GM12878 (cell line): ENCODE measurements around the gene DGKA.

Experiments
- CHD4 ChIP-seq: fragments of 200-600 bp; sonication (generic); IDR thresholded peaks from 2 replicates; pipeline ENCODE4 v1.6.1; 2016; ENCODE audit warnings: mild to moderate bottlenecking
- E2F4 ChIP-seq: IDR thresholded peaks from 2 replicates; pipeline ENCODE4 v1.6.1; 2012; ENCODE audit warnings: low read depth, low read length, improper control_type of control experiment
- EP300 ChIP-seq, 2 experiments: fragments of 150-350 bp in 1 of 2; IDR thresholded peaks; 2 replicates each; pipeline ENCODE4 v1.6.1; 2011 to 2012; ENCODE audit warnings: low read depth in 2 of 2, low read length in 2 of 2, borderline replicate concordance in 1 of 2, improper control_type of control experiment in 1 of 2, inconsistent platforms in 1 of 2; ENCODE audit not compliant: control insufficient read depth in 1 of 2
- JUND ChIP-seq: IDR thresholded peaks from 2 replicates; pipeline ENCODE4 v1.6.1; 2012; ENCODE audit warnings: low read depth, mild to moderate bottlenecking, low read length, improper control_type of control experiment, moderate library complexity
- TCF12 ChIP-seq: IDR thresholded peaks from 2 replicates; pipeline ENCODE4 v1.6.1; 2011; ENCODE audit warnings: low read depth, mild to moderate bottlenecking, low read length
- TF ChIP-seq, protein P1 (sequence below), 3 experiments: IDR thresholded peaks in 2 of 3; conservative IDR thresholded peaks in 1 of 3; 2 replicates each; pipeline ENCODE4 v1.5.1; 2011; ENCODE audit warnings: low read depth in 3 of 3, low read length in 3 of 3, mild to moderate bottlenecking in 3 of 3, control low read depth in 2 of 3, moderate library complexity in 2 of 3, inconsistent platforms in 1 of 3, mixed read lengths in 1 of 3; ENCODE audit not compliant: control insufficient read depth in 2 of 3, insufficient read depth in 1 of 3; ENCODE audit errors: extremely low read depth in 1 of 3

DNA sequence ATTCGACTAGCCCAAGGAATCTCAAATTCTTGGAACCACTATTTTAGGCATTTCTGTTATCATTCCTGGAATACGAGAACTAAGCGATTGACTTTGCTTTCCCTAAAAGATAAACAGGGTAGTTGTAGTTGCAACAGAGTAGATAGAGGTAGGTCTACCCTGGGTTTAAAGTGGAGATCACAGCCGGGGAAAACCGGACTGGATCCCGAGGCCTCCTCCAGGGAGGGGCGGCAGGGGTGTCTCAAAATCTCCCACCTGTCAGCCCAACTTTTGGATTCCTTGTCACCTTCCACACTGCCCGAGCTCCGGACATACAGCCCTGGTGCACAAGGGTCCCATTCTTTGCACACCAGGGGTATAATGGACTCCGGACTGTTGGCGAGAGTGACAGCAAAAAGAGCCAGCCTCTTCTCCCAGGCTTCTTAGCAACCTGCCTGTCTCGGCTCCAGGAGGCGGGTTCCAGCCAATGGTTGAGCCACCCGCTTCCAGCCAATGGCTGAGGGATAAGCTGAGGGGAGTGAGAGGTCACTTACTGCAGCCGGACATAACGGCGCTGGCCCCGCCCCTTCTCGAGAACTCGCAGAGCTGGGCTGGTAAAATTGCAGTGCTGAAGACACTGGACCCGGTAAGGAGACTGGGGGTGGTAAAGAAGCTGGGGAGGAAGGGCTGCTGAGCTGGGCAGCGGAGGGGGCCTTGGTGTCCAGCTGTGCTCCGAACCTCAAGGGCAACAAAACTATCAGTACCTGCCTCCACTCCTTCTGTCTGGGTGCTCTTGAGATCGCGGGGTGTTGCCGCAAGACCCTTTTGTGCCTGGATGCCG is 66.0 kb downstream of the DGKA start, which contains the start of gene SUOX:
- TF ChIP-seq EP300 (IDR thresholded peaks at IDR 0.05; ENCODE audit: borderline replicate concordance in 1 of 2, control insufficient read depth in 1 of 2, low read depth in 2 of 2, low read length in 2 of 2) (no peak), JUND (no peak), CHD4 (no peak), TCF12 (no peak), E2F4 (no peak)
- TF ChIP-seq, protein P1, sequence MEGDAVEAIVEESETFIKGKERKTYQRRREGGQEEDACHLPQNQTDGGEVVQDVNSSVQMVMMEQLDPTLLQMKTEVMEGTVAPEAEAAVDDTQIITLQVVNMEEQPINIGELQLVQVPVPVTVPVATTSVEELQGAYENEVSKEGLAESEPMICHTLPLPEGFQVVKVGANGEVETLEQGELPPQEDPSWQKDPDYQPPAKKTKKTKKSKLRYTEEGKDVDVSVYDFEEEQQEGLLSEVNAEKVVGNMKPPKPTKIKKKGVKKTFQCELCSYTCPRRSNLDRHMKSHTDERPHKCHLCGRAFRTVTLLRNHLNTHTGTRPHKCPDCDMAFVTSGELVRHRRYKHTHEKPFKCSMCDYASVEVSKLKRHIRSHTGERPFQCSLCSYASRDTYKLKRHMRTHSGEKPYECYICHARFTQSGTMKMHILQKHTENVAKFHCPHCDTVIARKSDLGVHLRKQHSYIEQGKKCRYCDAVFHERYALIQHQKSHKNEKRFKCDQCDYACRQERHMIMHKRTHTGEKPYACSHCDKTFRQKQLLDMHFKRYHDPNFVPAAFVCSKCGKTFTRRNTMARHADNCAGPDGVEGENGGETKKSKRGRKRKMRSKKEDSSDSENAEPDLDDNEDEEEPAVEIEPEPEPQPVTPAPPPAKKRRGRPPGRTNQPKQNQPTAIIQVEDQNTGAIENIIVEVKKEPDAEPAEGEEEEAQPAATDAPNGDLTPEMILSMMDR (IDR thresholded peaks at IDR 0.05 in 2 of 3, conservative IDR thresholded peaks at IDR 0.05 in 1 of 3; ENCODE audit: control insufficient read depth in 2 of 3, extremely low read depth in 1 of 3, insufficient read depth in 1 of 3, low read depth in 3 of 3, low read length in 3 of 3) = no peak
